SK-N-SH treated with all-trans-retinoic acid at 6 μM for 48 hours (cell line): Measurements from ENCODE around the gene DLG2.

ENCODE experiments used
- ARNTL ChIP-seq: fragments of 450-650 bp; formaldehyde crosslinking; IDR thresholded peaks from 2 replicates; pipeline ENCODE4 v1.5.0; 2020; ENCODE audit warnings: low read depth, mild to moderate bottlenecking, moderate library complexity, borderline replicate concordance
- BACH2 ChIP-seq: fragments of 250-450 bp; sonication (Bioruptor Pico); IDR thresholded peaks from 2 replicates; pipeline ENCODE4 v1.9.0; 2021; ENCODE audit warnings: mild to moderate bottlenecking, borderline replicate concordance
- CSDC2 ChIP-seq: fragments of 250-450 bp; sonication (Bioruptor Pico); IDR thresholded peaks from 2 replicates; pipeline ENCODE4 v1.5.0; 2020; ENCODE audit warnings: mild to moderate bottlenecking, moderate library complexity
- ESRRG ChIP-seq: fragments of 250-450 bp; sonication (Bioruptor Pico); IDR thresholded peaks from 2 replicates; pipeline ENCODE4 v1.6.1; 2021; ENCODE audit warnings: mild to moderate bottlenecking
- RARB ChIP-seq: fragments of 250-450 bp; sonication (Bioruptor Pico); IDR thresholded peaks from 2 replicates; pipeline ENCODE4 v1.8.0; 2021; ENCODE audit warnings: mild to moderate bottlenecking, moderate library complexity

- no peak for TF ChIP-seq RARB (CRISPR knock-in tag)
- TF ChIP-seq ARNTL (CRISPR knock-in tag): no peak
- TF ChIP-seq ESRRG: no peak
- no peak for TF ChIP-seq BACH2
- TF ChIP-seq CSDC2 (CRISPR knock-in tag): no peak
Observed at GRCh38 chr11:85086504-85087284, 540.5 kb downstream of the DLG2 start.
